Measurements from ENCODE around the gene SURF1.

DNA sequence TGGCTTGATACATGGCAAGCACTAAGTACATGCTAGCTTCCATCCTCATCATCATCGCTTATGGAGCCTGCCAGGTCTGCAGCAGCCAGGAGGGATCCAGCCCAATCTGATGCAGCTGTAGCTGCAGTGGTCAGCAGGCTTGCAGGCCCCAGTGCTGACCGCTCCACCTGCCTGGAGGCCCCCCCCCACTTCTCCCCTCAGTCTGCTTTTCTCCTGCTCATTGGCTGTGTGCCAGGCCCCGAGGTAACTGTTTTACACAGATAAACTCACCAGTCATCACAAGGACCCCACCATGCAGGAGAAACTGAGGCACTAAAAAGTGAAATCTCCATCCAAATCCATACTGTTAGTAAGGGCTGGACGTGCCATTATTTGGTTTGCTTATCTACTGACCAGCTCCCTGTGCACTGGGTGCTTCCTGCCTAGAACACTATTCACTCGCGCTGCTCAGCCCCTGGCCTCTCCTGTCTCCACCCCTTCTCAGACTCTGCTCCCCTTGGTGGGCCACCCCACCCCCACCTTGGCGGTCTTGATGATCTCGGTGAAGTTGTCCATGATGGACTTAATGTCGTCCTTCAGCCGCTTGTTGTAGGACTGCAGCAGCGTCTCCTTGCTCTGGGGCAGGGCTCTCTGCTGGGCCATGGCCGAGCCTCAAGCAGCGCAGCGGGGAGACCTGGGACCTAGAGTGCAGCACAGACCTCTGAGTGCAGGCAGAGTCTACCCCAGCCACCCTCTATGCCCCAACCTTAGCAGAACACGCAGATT, 10.1 kb downstream of the SURF1 start:
- TF ChIP-seq CTCF (IDR thresholded peaks at IDR 0.05) (no peak), ZFX (IDR thresholded peaks at IDR 0.05; ENCODE audit: borderline replicate concordance) (no peak)

All from 22Rv1 (cell line).